ENCODE data around the gene ASB15.
"Not testable (repeated sequence)": the region's sequence is repeated elsewhere in the genome, so short reads cannot be mapped to it uniquely, and the experiment has no call there.

ASB15 gene

GRCh38 chr7:123629281-123629680 lies 27.7 kb downstream of the ASB15 start:
- Histone ChIP-seq H3K27ac (no peak overlapping the region), H3K36me3 (no peaks in the 10 kb centered on the region), H4K20me1 (no peaks in the 10 kb centered on the region), H3K4me1 (no peaks in the 10 kb centered on the region), H3K9ac (no peak overlapping the region), H3K4me2 (no peak overlapping the region), H3K27me3 (no peaks in the 10 kb centered on the region), H3K9me3 (no peaks in the 10 kb centered on the region), H3K4me3 (no peak overlapping the region)
- no peak for TF ChIP-seq Cebpa-rat (IDR thresholded peaks at IDR 0.05)

- H3K4me3 ChIP-seq = no peak overlapping the region
- no peak overlapping the region for H3K4me2 ChIP-seq
- no peak overlapping the region for H3K27ac ChIP-seq
- no peaks in the 10 kb centered on the region for H3K27me3 ChIP-seq
- no peaks in the 10 kb centered on the region for H3K9me3 ChIP-seq
- no peaks in the 10 kb centered on the region for H4K20me1 ChIP-seq
- H3K4me1 ChIP-seq = no peaks in the 10 kb centered on the region
- H3K36me3 ChIP-seq = no peaks in the 10 kb centered on the region
- no peak for TF ChIP-seq Cebpa-rat (IDR thresholded peaks at IDR 0.05)
- H3K9ac ChIP-seq = no peak overlapping the region
Observed at GRCh38 chr7:123632808-123633207, 31.2 kb downstream of the ASB15 start.

GRCh38 chr7:123633553-123633952 lies 31.9 kb downstream of the ASB15 start:
- no peak for TF ChIP-seq Cebpa-rat (IDR thresholded peaks at IDR 0.05)
- Histone ChIP-seq H3K27me3 (no peaks in the 10 kb centered on the region), H3K36me3 (no peaks in the 10 kb centered on the region), H3K27ac (no peak overlapping the region), H3K9ac (no peak overlapping the region), H3K4me2 (no peak overlapping the region), H3K4me1 (no peaks in the 10 kb centered on the region), H3K4me3 (no peak overlapping the region), H3K9me3 (no peaks in the 10 kb centered on the region), H4K20me1 (no peaks in the 10 kb centered on the region)

GRCh38 chr7:123634011-123634573 lies 32.5 kb downstream of the ASB15 start:
- not testable (repeated sequence) for H3K4me2 ChIP-seq, H3K9ac ChIP-seq, H3K4me3 ChIP-seq

DNA sequence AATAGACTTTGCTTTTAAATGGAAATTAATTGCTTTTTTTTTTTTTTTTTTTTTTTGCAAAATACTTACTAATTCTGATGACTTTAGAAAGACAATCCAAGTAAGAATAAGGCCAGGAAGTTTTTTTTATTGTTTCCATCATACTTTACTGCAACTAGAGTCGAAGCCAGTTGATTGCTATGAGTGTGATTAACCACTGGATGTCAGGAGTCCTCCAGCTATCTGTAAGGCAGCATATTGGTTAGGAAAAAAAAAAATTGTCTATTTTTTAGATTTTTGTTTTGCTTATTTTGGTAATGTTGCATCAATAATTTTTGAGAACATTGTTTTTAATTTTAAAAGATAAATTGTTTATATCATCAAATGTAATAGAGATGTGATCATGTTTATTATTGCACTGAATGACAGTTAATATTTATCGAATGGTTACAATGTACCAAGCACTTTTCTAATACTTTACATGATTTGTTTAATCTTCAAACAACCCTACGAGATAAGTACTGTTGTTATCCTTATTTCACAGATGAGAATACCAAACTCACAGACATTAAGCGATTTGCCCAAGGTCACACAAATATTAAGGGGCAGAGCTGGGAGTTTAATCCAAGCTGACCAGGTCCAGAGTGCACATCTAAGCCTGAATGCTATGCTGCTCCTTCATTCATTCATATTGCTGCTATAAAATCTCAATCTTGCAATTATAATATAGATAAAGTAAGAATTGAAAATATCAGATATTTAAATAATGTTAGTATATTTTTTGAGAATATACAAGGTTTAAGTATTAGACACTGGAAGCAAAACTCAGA lies 34.1 kb downstream of the ASB15 start:
- no peak for TF ChIP-seq Cebpa-rat (IDR thresholded peaks at IDR 0.05)
- H4K20me1 ChIP-seq = no peaks in the 10 kb centered on the region

More at GRCh38 chr7:123634011-123634573, 32.5 kb downstream of the ASB15 start:
- H3K36me3 ChIP-seq, H4K20me1 ChIP-seq, H3K27me3 ChIP-seq, H3K27ac ChIP-seq, H3K9me3 ChIP-seq, H3K4me1 ChIP-seq: not testable (repeated sequence)

GRCh38 chr7:123637203-123637602 lies 35.6 kb downstream of the ASB15 start:
- no peak for TF ChIP-seq Cebpa-rat (IDR thresholded peaks at IDR 0.05)
- Histone ChIP-seq H3K4me3 (no peak overlapping the region), H3K36me3 (no peaks in the 10 kb centered on the region), H3K9me3 (no peaks in the 10 kb centered on the region), H3K27ac (no peak overlapping the region), H3K4me1 (no peaks in the 10 kb centered on the region), H3K4me2 (no peak overlapping the region), H3K27me3 (no peaks in the 10 kb centered on the region), H4K20me1 (no peaks in the 10 kb centered on the region), H3K9ac (no peak overlapping the region)

More for the DNA sequence above, 34.1 kb downstream of the ASB15 start:
- H3K36me3 ChIP-seq = no peaks in the 10 kb centered on the region
- no peaks in the 10 kb centered on the region for H3K4me1 ChIP-seq
- no peaks in the 10 kb centered on the region for H3K9me3 ChIP-seq
- no peaks in the 10 kb centered on the region for H3K27me3 ChIP-seq
- no peak overlapping the region for H3K27ac ChIP-seq
- H3K4me2 ChIP-seq = no peak overlapping the region
- no peak overlapping the region for H3K4me3 ChIP-seq
- H3K9ac ChIP-seq = no peak overlapping the region

DNA sequence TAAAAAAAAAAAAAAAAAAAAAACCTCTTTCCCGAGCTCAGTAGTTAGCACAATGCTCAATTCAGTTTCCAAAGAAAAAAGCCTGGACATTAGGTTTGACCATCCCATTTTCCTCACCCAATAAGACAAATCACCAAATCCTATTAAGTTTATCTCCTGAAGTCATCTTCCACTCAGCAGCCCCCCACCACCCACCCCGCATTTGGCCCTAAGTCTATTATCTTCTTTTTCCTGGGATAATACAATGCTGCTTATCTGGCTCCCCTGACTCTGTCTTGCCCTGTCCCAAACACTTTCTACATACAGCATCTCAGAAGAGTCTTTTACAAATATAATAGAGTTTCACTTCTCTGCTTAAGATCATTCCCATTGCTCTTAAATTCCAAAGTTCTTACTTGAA lies 36.3 kb downstream of the ASB15 start:
- no peaks in the 10 kb centered on the region for H3K4me1 ChIP-seq
- no peaks in the 10 kb centered on the region for H3K9me3 ChIP-seq
- no peak overlapping the region for H3K9ac ChIP-seq
- no peak overlapping the region for H3K27ac ChIP-seq
- H3K4me3 ChIP-seq = no peak overlapping the region
- H3K27me3 ChIP-seq = no peaks in the 10 kb centered on the region
- H3K36me3 ChIP-seq = no peaks in the 10 kb centered on the region
- no peaks in the 10 kb centered on the region for H4K20me1 ChIP-seq
- H3K4me2 ChIP-seq = no peak overlapping the region
- no peak for TF ChIP-seq Cebpa-rat (IDR thresholded peaks at IDR 0.05)

- Histone ChIP-seq H3K9me3 (no peaks in the 10 kb centered on the region), H3K4me2 (no peak overlapping the region), H3K27me3 (no peaks in the 10 kb centered on the region), H3K4me3 (no peak overlapping the region), H3K27ac (no peak overlapping the region), H4K20me1 (no peaks in the 10 kb centered on the region), H3K4me1 (no peaks in the 10 kb centered on the region), H3K36me3 (no peaks in the 10 kb centered on the region), H3K9ac (no peak overlapping the region)
- TF ChIP-seq Cebpa-rat (IDR thresholded peaks at IDR 0.05) = no peak
Observed at GRCh38 chr7:123639631-123640030, 38.0 kb downstream of the ASB15 start.

- Histone ChIP-seq H4K20me1 (no peaks in the 10 kb centered on the region), H3K4me2 (no peak overlapping the region), H3K9me3 (no peaks in the 10 kb centered on the region), H3K4me3 (no peak overlapping the region), H3K27ac (no peak overlapping the region), H3K9ac (no peak overlapping the region), H3K4me1 (no peaks in the 10 kb centered on the region), H3K36me3 (no peaks in the 10 kb centered on the region), H3K27me3 (no peaks in the 10 kb centered on the region)
- no peak for TF ChIP-seq Cebpa-rat (IDR thresholded peaks at IDR 0.05)
Observed at GRCh38 chr7:123640583-123640982, 39.0 kb downstream of the ASB15 start.

GRCh38 chr7:123641901-123642300 lies 40.3 kb downstream of the ASB15 start:
- Histone ChIP-seq H3K4me1 (no peaks in the 10 kb centered on the region), H3K4me3 (no peak overlapping the region), H3K36me3 (no peaks in the 10 kb centered on the region), H3K9me3 (no peaks in the 10 kb centered on the region), H3K4me2 (no peak overlapping the region), H3K27ac (no peak overlapping the region), H3K27me3 (no peaks in the 10 kb centered on the region), H3K9ac (no peak overlapping the region), H4K20me1 (no peaks in the 10 kb centered on the region)
- no peak for TF ChIP-seq Cebpa-rat (IDR thresholded peaks at IDR 0.05)
